OCI-LY7 (cell line): ENCODE data around the gene CTDSP1.

Experiments used
- EZH2phosphoT487 ChIP-seq: fragments of 200-600 bp; sonication (generic); IDR thresholded peaks from 2 replicates; pipeline ENCODE4 v1.6.1; 2018; ENCODE audit warnings: low read depth, borderline replicate concordance, mild to moderate bottlenecking, mixed run types, antibody characterized with exemption, low read length, moderate library complexity, mixed read lengths
- TF ChIP-seq, protein P1 (sequence below): fragments of 200-600 bp; sonication (generic); conservative IDR thresholded peaks from 2 replicates; pipeline ENCODE4 v1.5.1; 2014; ENCODE audit warnings: mild to moderate bottlenecking, antibody characterized with exemption, low read length, moderate library complexity, mixed read lengths

DNA sequence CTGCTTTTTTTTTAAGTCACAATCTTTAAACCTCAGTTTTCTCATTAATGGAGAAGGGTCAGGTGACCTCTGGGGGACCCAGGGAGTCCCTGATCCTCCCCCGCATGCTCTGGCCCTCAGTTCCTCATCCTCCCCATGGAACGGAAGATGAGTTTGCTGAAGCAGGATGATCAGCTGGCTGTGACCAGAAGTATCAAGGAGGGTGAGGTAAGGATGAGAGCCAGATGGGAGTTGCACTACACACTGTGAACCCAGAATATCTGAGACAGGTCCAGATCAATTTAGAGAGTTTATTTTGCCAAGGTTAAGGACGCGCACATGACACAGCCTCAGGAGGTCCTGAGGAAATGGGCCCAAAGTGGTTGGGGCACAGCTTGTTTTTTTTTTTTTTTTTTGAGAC lies 39.2 kb upstream of the CTDSP1 start:
- TF ChIP-seq, protein P1, sequence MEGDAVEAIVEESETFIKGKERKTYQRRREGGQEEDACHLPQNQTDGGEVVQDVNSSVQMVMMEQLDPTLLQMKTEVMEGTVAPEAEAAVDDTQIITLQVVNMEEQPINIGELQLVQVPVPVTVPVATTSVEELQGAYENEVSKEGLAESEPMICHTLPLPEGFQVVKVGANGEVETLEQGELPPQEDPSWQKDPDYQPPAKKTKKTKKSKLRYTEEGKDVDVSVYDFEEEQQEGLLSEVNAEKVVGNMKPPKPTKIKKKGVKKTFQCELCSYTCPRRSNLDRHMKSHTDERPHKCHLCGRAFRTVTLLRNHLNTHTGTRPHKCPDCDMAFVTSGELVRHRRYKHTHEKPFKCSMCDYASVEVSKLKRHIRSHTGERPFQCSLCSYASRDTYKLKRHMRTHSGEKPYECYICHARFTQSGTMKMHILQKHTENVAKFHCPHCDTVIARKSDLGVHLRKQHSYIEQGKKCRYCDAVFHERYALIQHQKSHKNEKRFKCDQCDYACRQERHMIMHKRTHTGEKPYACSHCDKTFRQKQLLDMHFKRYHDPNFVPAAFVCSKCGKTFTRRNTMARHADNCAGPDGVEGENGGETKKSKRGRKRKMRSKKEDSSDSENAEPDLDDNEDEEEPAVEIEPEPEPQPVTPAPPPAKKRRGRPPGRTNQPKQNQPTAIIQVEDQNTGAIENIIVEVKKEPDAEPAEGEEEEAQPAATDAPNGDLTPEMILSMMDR: no peak
- TF ChIP-seq EZH2phosphoT487: no peak
